VCaP (cell line): ENCODE data around the gene ABCC3.

ENCODE experiments used
- H3K27ac ChIP-seq: fragments of 450-650 bp; 2 replicates; pipeline ENCODE4 v1.5.1; 2017
- CTCF ChIP-seq: fragments of 450-650 bp; conservative IDR thresholded peaks from 2 replicates; pipeline ENCODE4 v1.5.1; 2017; ENCODE audit warnings: mild to moderate bottlenecking, moderate library complexity

Gene ABCC3

GRCh38 chr17:50608700-50609379, 25.8 kb upstream of the ABCC3 start:
- H3K27ac ChIP-seq, result no peak overlapping the region
- no peak for TF ChIP-seq CTCF

GRCh38 chr17:50609380-50610074, 25.2 kb upstream of the ABCC3 start:
- no peak for TF ChIP-seq CTCF
- H3K27ac ChIP-seq, result no peak overlapping the region

GRCh38 chr17:50611634-50612033, 23.0 kb upstream of the ABCC3 start:
- H3K27ac ChIP-seq, result no peak overlapping the region
- no peak for TF ChIP-seq CTCF

GRCh38 chr17:50612281-50612680, 22.4 kb upstream of the ABCC3 start:
- TF ChIP-seq CTCF, result no peak
- H3K27ac ChIP-seq, result no peak overlapping the region

- H3K27ac ChIP-seq, result no peak overlapping the region
- TF ChIP-seq CTCF, result no peak
These were observed 21.4 kb upstream of the ABCC3 start for GRCh38 chr17:50613007-50613992.

GRCh38 chr17:50614471-50615051, 20.1 kb upstream of the ABCC3 start:
- H3K27ac ChIP-seq, result no peak overlapping the region
- TF ChIP-seq CTCF, result no peak
